NOMO-1 treated with dmso at 0.1 percent for 144 hours (cell line): Measurements from ENCODE around the gene GABRG3.
"Not testable (repeated sequence)": the region's sequence is repeated elsewhere in the genome, so short reads cannot be mapped to it uniquely, and the experiment has no call there.

ENCODE experiments used
- DNase-seq: peaks from one replicate; lab custom pipeline; 2025; ENCODE audit not compliant: unreplicated experiment; lab: John Stamatoyannopoulos, UW

Gene GABRG3

DNA sequence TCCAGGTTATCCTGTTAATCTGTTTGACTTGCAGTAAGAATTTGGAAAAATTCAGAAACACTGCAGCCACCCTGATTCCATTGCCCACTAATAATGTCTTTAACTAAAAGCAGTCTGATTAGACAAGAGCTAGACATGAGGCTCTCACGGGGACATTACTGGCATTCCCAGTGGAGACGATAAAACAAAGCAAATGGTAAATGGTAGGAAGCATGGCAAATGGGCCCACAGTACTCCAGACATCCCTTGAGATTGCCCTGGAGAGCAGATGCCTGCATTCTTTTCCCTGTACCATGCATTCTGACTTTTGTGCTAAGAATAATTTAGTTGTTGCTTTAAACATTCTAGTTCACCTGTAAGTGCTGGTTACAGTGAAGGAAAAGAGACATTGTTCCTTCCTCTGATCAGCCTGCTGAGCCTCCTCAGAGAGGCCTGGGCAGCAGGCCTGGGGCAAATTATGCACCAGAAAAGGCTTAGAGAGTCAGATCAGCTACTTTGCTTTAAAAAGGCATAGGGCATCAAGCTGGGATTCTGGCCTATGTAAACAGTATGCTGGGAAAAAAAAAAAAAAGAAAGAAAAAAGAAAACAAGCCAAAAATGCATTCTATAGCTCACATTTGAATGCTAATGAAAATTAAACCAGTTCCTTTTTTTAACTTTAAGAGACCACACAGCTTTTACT, 204.6 kb downstream of the GABRG3 start:
- DNase-seq: no peak

DNA sequence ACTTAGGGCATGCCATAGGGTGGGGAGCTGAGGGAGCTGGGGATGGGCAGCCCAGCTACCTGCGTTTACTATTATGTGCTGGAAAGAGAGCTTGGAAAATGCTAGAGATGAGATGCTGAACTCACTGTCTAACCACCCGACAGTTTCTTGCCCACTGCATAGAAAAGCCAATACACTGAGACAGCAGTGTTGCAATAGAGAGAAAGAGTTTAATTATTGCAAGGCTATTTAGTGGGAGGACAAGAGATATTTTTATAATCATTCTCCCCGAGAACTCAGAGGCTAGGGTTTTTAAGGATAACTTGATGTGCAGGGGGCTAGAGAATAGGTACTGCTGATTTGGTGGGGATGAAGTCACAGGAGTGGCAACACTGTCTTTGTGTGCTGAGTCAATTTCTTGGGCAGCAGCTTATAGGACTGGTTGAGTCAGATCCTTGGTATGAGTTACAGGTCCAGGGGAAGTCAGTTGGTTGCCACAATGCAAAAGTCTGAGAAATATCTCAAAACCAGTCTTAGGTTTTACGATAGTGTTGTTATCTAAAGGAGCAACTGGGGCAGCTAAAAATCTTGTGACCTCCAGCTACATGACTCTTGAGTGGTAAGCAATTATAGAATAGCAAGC, 205.9 kb downstream of the GABRG3 start:
- DNase-seq: no peak

DNA sequence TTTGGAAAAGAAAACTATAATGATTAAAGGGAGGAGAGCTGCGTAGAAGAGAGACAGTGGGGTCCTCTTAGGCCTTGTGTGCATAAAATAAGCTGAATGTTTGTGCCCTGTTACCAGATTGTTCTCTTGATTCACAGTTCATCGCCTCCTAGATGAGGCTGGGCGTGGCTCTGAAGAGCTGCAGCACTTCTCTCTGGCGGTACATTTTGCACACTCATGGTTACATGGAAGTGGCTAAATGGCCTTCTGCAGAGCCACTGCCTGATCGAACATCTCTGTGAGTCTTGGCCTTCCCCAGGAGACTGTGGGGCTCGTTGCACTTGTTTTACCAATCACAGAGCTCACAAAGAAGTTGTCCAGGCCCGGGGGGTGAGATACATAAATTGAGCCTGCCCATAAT, 208.8 kb downstream of the GABRG3 start:
- DNase-seq: no peak

DNA sequence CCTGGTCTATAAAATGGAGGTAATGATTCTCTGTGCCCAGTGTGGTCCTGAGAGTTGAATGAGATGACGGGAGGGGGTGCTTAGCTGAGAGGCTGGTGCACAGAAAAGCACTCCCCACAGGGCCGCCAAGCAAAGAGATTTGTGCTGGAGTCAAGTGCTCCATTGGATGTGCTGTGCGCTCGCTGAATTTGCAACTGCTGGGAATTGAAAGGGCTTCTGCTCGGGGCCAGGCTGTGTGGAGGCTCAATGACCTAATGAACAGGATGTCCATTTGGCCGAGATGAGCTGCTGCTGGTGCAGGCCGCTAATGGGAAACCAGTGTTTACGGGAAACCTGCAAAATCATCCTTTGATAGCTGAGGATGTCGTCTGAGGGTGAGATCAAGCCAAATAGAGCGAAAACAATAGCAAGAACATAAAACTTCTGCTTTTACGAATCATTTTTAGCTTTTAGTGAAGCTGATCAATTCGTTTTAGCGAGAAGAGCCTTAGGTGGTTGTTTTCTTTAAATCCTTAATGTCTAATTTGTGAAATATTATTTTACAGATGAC, 211.7 kb downstream of the GABRG3 start:
- DNase-seq: no peak

DNA sequence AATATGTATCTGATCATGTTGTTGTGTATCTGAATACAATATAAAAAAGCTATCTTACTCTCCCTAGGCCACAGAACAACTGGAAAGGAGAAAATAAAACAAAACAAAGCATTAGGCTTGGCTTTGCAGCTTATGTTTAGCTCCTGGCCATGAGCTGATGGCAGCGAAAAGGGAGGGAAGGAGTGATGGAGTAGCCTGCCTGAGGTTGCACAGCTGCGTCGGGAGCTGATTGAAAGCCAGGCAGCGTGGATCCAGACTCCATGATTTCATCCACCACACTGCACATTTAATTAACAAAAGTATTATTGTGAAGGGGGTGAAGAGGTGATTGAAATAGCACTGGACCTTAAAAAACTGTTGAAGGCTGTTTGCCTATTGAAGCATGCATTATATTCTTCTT, 212.2 kb downstream of the GABRG3 start:
- DNase-seq: no peak

DNA sequence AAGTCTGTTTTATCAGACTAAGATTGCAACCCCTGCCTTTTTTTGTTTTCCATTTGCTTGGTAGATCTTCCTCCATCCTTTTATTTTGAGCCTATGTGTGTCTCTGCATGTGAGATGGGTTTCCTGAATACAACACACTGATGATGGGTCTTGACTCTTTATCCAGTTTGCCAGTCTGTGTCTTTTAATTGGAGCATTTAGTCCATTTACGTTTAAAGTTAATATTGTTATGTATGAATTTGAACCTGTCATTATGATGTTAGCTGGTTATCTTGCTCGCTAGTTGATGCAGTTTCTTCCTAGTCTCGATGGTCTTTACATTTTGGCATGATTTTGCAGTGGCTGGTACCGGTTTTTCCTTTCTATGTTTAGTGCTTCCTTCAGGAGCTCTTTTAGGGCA, 220.5 kb downstream of the GABRG3 start:
- not testable (repeated sequence) for DNase-seq

DNA sequence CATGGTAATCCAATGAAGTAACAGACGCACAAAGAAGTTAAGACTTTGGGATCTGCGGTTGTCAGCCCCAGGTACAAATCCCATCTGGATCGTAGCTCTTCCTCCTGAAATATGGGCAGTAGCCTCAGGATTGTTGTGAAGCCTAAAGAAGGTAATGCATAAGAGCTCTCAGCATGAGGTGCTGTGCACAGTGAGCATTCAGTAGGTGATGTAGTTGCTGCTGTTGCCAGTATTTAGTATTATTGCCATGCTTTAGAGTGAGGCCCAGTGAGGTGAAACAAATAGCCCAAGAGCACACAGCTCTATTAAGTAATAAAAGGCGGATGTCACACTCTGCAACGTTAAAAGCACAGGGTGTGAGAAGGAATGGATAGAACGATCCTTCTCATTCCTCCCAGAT, 225.7 kb downstream of the GABRG3 start:
- DNase-seq: no peak

DNA sequence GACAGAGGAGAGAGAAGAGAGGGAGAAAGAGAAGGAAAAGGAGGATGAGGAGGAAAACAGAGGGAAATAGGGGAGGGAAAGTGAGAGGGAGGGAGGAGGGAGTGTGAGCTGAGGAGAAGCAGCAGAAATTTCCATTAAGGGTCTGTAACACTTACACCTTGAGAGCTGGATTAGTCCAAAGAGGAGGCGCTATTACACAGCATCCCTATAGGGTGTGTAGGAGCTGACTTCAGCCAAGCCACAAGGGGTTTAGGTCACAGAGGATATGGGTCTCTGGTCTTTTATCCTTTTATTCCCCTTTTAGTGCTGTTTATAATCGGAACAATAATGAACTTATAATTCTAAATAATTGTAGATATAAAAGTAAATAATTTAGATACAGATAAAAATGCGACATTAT, 230.4 kb downstream of the GABRG3 start:
- no peak for DNase-seq

DNA sequence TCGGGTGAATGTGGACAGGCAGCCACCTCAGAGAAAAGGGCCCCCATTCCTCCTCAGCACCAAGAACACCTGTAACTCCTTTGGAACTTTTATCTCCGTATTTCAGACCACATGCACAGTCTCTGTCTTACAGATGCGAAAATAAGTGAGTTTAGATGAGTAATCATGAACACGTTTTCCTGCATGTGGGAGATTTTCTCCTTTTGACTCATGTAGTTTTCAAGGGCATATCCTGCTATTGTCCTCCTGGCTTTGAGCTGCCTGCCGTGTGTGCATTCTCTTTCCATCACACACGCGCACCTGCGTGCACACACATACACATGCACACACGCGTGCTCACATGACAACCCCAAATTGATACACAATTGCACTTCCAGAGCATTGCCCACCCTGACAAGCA, 239.2 kb downstream of the GABRG3 start:
- no peak for DNase-seq

DNA sequence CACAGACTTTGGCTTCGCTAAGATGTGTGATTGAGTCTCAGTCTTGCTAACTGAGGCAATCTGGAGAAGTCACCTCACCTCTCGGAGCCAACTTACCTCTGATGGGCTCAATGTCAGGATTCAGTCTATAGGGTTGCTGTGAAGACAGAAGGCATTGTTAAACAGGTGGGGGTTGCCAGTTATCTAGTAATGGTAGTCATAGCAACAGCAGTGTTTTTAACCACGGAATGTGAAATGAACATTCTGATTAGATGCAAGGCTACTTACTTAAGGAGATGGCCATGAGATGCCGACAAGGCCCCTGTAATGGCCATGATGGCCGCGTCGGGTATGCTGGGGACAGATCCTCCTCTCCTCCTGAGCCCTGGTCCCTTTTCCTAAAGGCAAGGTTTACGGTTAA, 243.1 kb downstream of the GABRG3 start:
- DNase-seq: no peak

DNA sequence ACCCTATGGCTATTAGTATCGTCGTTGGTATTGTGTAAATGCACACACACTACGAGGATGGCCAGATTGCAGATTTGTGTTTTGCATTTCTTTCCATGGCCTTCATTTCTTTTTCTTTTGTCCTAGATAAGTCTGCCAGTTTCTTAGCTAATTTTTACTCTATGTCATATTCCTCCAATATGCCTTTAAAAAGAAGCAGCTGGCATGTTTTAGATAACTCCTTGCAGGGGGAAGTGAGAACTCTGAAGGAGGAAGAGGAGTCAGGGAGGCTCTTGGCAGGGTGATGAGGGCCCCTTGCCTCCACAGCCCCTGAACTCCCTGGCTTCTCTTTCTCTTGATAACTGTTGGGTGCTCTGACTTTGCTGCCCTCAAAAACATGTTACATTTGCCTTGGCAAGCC, 244.0 kb downstream of the GABRG3 start:
- no peak for DNase-seq

DNA sequence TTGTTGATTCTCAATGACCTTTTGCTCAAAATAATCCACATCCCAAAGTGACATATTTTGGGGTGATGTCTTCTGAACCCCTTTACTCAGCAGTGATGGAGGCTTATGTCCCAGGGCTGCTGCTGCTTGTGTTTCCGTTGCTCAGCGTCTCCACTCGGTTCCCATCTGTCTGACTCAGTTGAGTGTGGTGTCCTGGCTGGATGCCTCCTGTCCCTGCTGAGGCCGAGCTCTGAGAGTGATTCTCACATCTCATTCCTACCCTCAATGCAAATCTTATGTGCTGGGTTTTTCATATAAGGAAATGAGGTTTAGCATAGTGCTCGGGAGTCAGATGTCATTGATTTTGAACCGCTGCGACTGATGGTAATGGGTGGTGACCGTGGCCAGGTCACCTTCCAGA, 247.4 kb downstream of the GABRG3 start:
- DNase-seq: no peak

DNA sequence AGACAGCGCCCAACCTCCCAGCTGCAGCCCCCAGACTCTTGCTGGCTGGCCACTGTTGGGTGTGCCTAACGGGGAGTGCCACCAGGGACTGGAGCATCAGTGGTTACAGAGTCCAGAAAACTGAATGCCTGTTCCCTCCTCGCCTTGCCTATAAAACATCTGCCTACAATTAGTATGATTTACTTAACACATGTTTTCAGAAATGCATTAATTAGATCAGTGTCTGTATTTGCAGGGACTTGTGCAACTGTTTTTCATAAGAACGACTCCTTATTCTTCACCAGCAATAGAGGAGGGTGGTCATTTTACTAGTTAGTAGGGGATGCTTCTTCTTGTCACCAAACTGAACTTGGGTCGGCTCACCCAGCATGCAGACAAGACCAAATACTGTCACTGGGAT, 248.7 kb downstream of the GABRG3 start:
- DNase-seq: no peak

DNA sequence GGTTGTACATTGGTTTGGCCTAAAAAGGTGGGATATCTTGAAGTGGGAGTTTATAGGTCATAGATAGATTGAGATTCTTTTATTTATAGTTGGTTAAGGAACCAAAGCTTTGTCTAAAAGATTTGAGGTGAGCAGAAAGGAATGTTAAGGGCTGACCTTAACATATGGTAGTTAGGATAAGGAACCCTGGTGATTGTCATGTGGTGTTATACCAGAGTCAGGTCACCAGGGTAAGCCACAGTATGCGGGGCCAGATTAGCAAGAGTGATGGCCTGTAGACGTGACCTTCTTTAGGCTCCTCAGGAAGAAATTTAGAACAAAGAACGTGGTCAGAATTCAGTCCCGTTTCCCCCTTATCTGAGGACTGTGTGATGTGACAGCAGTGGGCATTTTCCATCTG, 249.2 kb downstream of the GABRG3 start:
- no peak for DNase-seq

DNA sequence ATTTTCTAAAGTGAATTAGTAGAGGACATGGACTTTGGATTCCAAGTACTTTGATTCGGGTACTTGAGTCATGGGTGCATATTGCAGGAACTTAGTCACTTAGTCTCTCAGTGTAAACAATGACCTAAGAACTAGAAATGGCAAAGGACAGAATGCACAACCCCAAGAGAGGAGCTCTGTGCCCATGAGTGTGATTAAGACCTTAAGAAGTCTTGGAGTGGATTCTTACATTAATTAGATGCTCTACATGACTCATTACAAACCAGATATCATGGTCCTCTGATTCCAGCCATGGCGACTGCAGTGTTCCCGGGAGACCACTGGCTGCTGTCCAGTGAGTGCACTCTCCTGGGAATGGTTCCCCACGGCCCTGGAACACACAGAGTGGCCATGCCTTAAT, 251.5 kb downstream of the GABRG3 start:
- no peak for DNase-seq

DNA sequence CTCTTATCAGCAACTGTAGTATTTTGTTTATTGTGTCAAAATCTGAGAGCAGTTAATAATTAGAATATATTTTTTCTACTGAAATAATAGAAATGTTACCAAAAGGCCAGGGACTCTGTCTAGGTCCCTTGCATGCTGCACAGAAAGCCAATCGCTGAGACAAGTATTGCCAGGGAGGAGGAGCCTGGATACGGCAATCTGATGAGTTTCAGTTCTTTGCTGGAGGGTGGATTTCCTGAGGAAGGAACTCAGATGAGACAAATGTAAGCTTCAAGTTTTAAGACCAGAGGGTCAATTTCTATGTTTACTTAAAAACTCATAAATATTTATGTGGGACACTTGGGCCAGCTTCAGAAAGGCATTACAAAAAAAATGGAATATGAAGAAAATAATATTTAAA, 252.2 kb downstream of the GABRG3 start:
- DNase-seq: no peak

DNA sequence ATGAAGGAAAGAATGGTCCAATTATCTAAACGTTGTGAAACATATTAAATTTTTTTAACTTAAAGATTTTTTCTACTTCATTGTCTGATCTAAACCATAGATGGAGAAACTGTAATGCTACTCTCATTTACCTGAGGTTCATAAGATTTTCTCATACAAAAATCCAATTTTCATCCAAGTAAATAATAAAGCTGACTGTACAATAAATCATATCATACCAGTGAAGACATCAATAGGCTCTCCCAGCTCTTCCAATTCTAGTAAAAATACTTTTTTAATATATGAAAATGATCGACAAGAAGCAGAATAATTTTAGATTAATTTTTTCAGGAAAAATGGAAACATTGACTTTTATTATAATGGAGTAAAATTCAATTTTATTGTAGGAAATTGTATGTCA, 260.8 kb downstream of the GABRG3 start:
- DNase-seq: no peak

DNA sequence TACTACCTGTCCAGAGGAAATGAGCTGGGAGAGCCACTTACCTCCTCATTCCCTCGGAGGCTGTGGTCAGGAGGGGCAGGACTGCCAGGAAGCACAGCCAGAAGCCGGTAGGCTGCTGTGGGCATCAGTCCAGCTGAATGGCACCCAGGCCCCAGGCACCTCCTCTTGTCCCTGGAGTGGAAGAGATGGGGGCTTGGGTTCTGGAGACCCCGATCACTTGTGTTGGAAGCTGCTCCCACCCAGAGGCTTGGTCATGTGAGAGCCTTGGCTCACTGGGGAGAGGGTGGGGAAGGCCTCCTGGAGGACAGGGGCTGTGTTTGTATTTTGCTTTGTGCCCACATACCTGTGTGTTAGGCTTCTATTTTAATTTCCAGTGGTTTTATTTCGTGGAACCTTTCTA, 261.9 kb downstream of the GABRG3 start:
- DNase-seq: no peak

DNA sequence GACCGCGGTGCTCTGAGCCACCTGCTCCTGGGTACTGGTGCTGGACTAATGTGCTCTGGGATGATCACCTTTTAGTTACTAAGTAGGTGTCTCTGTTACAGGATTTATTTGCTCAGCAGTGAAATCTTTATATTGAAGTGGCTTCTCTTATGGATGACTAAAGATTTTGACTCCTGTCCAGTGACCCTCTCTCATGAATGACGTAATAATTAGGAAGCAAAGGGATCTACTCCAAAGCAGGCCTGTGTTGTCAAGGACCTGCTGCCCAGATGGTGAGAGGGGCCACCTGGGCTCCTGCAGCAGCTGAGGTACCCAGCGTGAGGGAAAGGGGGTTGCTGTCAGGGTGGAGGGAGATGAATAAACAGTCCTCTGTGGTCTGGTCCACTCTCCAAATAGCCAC, 263.6 kb downstream of the GABRG3 start:
- no peak for DNase-seq

DNA sequence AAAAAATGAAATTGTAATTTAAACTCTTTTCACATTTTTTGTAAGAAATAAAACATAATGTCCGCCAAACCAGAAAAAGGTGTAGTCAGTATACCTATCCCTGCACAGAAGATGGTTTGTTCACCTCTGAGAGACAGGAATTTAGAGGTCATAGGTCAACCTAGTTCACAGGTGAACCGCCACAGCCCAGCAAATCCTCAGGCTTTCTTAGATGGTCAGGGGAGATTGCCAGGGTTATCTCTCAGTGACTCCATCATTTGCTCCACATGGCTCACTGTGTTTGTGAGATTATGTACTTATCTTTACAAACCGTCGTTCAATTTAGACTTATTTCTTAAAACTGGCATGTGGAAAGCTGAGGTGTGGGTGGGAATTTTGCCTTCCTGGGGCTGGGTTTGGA, 264.2 kb downstream of the GABRG3 start:
- DNase-seq: no peak

DNA sequence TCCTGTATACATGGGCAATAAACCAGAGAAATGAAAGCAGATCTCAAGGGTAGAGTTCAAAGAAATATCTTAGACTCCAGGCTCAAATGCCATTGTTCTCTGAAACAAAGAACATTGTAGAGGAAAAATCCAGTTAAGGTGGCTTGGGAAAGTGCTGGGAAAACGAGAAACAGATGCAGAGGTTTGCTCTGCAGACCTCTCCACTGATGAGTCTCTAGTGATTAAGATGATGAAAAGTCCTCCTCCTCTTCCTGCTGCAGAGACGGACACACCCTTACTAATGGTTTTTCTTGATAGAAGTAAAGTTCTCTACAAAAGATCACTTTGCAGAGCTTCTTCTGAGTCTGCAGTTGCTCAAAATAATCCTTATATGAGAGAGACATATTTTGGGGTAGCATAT, 264.7 kb downstream of the GABRG3 start:
- DNase-seq: no peak

DNA sequence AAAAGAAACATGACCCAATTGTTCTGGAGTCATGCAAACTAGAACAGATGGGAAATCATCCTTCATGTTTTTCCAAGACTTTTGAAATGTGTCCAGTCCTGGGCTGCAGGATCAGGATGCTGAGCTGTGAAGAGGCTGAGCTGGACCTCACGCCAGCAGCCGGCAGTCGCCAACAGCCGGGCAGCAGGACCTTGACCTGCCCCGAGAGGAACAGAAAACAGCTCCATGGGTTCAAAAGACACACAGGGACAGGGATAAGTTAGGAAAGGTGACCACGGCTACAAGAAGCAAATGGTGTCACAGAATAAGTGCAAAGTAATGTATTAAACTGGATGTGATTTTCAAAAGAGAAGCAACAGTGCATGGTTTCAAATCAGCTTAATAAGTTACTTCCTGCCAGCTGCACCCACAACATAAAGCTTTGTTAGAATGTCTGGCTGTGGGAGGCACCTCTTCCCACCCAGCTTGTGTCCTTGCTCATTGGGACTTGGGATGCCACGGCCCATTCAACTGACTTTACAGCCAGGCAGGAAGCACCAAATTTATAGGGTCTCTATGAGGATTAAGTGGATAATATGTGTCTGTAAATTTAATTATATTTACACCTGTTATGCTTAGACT, 266.4 kb downstream of the GABRG3 start:
- no peak for DNase-seq
